Heart left ventricle (tissue), 13 donors: ENCODE data around the gene FRMD1.

Experiments used
- POLR2A ChIP-seq, 2 donors: fragments of 450-650 bp; IDR thresholded peaks; one replicate each; pipeline ENCODE4 v1.6.1; 2017; ENCODE audit warnings: antibody characterized with exemption in 2 of 2, mild to moderate bottlenecking in 2 of 2, moderate library complexity in 2 of 2
- TF ChIP-seq, protein P1 (sequence below), 12 donors: fragments of 200-600 bp; sonication (generic) in 4 of 12; IDR thresholded peaks; one replicate each; pipeline versions ENCODE4 v1.5.0 to v1.8.0; 2018 to 2022; ENCODE audit warnings: antibody characterized with exemption in 12 of 12, mild to moderate bottlenecking in 5 of 12
- donor health status: ischemic (EF 13 %, LVEDD 7.1; RV severe dilation, severe dysfunction).
- donor health status: DM: no; HTN: yes; CAD: no.
- donor health status: DM: no; HTN: no; CAD: no.
- donor health status: ischemic (EF 25% LVEDD 6.9; RV normal size, moderate dysfunction).
- donor health status: ischemic (EF 25% LVEDD 5.7; RV mildly dilated, moderate dysfunction).
- donor health status: ischemic (EF 35%, LVEDD 5.7; RV mildly dilated, moderate dysfunction).
- donor health status: nonischemic (EF 11% LVEDD 7.7; RV severe dilation, severe dysfunction).
- donor health status: DM: yes; HTN: yes; CAD: no.
- donor health status: PGD.
- donor health status: ischemic (EF 29% LVEDD 5.4; RV normal size, mild dysfunction).
- donor health status: nonischemic (EF 23%, LVEDD 6.1; RV moderate dilation, normal function).

GRCh38 chr6:168048724-168049025 is 30.3 kb downstream of the FRMD1 start:
- TF ChIP-seq, protein P1, sequence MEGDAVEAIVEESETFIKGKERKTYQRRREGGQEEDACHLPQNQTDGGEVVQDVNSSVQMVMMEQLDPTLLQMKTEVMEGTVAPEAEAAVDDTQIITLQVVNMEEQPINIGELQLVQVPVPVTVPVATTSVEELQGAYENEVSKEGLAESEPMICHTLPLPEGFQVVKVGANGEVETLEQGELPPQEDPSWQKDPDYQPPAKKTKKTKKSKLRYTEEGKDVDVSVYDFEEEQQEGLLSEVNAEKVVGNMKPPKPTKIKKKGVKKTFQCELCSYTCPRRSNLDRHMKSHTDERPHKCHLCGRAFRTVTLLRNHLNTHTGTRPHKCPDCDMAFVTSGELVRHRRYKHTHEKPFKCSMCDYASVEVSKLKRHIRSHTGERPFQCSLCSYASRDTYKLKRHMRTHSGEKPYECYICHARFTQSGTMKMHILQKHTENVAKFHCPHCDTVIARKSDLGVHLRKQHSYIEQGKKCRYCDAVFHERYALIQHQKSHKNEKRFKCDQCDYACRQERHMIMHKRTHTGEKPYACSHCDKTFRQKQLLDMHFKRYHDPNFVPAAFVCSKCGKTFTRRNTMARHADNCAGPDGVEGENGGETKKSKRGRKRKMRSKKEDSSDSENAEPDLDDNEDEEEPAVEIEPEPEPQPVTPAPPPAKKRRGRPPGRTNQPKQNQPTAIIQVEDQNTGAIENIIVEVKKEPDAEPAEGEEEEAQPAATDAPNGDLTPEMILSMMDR (IDR thresholded peaks at IDR 0.05), result no peak
- TF ChIP-seq POLR2A (IDR thresholded peaks at IDR 0.05), result no peak
